T-cell (primary cell): Measurements from ENCODE around the gene SHC2. TPM values are rescaled to one million over a fixed set of nuclear protein-coding genes. Genes with fewer than 3 reads are reported as not detected.

Experiments used
- ATAC-seq, 4 experiments: fragments of 200-7000 bp in 3 of 4; fragments of 150-1000 bp in 1 of 4; cut with Tn5 transposase; replicated peaks in 1 of 4; 1 replicate in 3 of 4; 2 replicates in 1 of 4; pipeline ENCODE4 v1.10.0; 2021; ENCODE audit warnings: moderate library complexity in 3 of 4, mild to moderate bottlenecking in 2 of 4, moderate number of reproducible peaks in 1 of 4
- CTCF ChIA-PET, 2 donors: fragments of 300-600 bp; sonication (Branson Sonifier 250); formaldehyde crosslinking; loops; one replicate each; lab custom pipeline; 2022; ENCODE audit warnings: antibody characterized with exemption in 2 of 2; lab: Charles Lee
- POLR2A ChIA-PET, 2 donors: fragments of 300-600 bp; sonication (Branson Sonifier 250); formaldehyde crosslinking; loops; one replicate each; lab custom pipeline; 2022; ENCODE audit warnings: antibody characterized with exemption in 2 of 2; lab: Charles Lee
- DNase-seq, 35 experiments: peaks; one replicate each; pipeline versions ENCODE4 v3.0.0 to v3.0.0-alpha.2; 2013 to 2023
- H3K27ac ChIP-seq: one replicate; pipeline ENCODE4 v1.5.1; 2013; ENCODE audit warnings: low read length
- H3K27me3 ChIP-seq, 2 experiments: replicated peaks in 1 of 2; 1 replicate in 1 of 2; 2 replicates in 1 of 2; pipeline versions ENCODE4 v1.6.1 to v1.7.0; 2013; ENCODE audit warnings: low read length in 1 of 2, mixed read lengths in 1 of 2; ENCODE audit not compliant: control insufficient read depth in 2 of 2, insufficient read depth in 2 of 2; ENCODE audit errors: extremely low read depth in 1 of 2
- H3K36me3 ChIP-seq, 2 donors: 1 replicate in 1 of 2; 2 replicates in 1 of 2; pipeline versions ENCODE4 v1.6.1 to v1.7.0; 2013; ENCODE audit warnings: low read length in 1 of 2; ENCODE audit not compliant: control insufficient read depth in 2 of 2, insufficient read depth in 1 of 2; ENCODE audit errors: extremely low read depth in 1 of 2
- H3K4me1 ChIP-seq, 2 experiments: 1 replicate in 1 of 2; 2 replicates in 1 of 2; pipeline versions ENCODE4 v1.6.1 to v1.7.0; 2013; ENCODE audit warnings: low read length in 2 of 2, mixed read lengths in 1 of 2; ENCODE audit not compliant: insufficient read depth in 2 of 2, control insufficient read depth in 1 of 2; ENCODE audit errors: extremely low read depth in 1 of 2
- H3K4me3 ChIP-seq, 2 donors: 1 replicate in 1 of 2; 2 replicates in 1 of 2; pipeline versions ENCODE4 v1.5.1 to v1.7.0; 2013; ENCODE audit warnings: mild to moderate bottlenecking in 2 of 2, low read length in 1 of 2, moderate library complexity in 1 of 2; ENCODE audit not compliant: control insufficient read depth in 1 of 2; ENCODE audit errors: extremely low read depth in 1 of 2
- H3K9me3 ChIP-seq: 2 replicates; pipeline ENCODE4 v1.7.0; 2013
- H3K27ac Mint-ChIP-seq, 2 donors: one replicate each; pipeline ENCODE4 v1.8.0; 2020 to 2021; ENCODE audit warnings: mild to moderate bottlenecking in 2 of 2, mixed read lengths in 2 of 2
- H3K27me3 Mint-ChIP-seq, 2 donors: one replicate each; pipeline ENCODE4 v1.8.0; 2021 to 2022; ENCODE audit warnings: mixed read lengths in 2 of 2
- H3K36me3 Mint-ChIP-seq: one replicate; pipeline ENCODE4 v1.8.0; 2021; ENCODE audit warnings: mixed read lengths
- H3K4me1 Mint-ChIP-seq, 3 donors: one replicate each; pipeline ENCODE4 v1.8.0; 2020 to 2022; ENCODE audit warnings: mixed read lengths in 3 of 3, mild to moderate bottlenecking in 1 of 3
- H3K4me3 Mint-ChIP-seq, 3 donors: one replicate each; pipeline ENCODE4 v1.8.0; 2020 to 2022; ENCODE audit warnings: mild to moderate bottlenecking in 3 of 3, mixed read lengths in 3 of 3, moderate library complexity in 3 of 3
- H3K9me3 Mint-ChIP-seq, 3 donors: one replicate each; pipeline ENCODE4 v1.8.0; 2020 to 2022; ENCODE audit warnings: mixed read lengths in 3 of 3
- WGBS: methylation state at CpG from one replicate; pipeline ENCODE4 v1.1.5; 2013; ENCODE audit warnings: missing lambda C conversion rate; ENCODE audit not compliant: insufficient coverage; 5-methylcytosine and 5-hydroxymethylcytosine counted together
- total RNA-seq, 35 experiments: library from RNA in 6 of 35; stranded (reverse) in 6 of 35; fragments of 120-200 nt in 1 of 35; gene quantifications; one replicate each; pipeline versions ENCODE4 v1.2.1 to v1.2.4 and lab custom pipeline; 2013 to 2026

SHC2 gene
- total RNA-seq, 5 donors from 2014 or later (not counting 1 experiment from before 2014, with no cell fraction given): 0.66 to 4.4 (median 3.4) TPM

- DNase-seq (no peak), ATAC-seq (no peak)
- H3K27me3 Mint-ChIP-seq: peaks cover 7 to 34% of the 10 kb centered on the region in 2 donors
- no peak overlapping the region for H3K27ac Mint-ChIP-seq
- Histone ChIP-seq H3K9me3 (no peaks in the 10 kb centered on the region), H3K27ac (no peak overlapping the region), H3K27me3 (peaks cover 0 to 80% of the 10 kb centered on the region in 2 experiments), H3K4me3 (no peak overlapping the region), H3K36me3 (no peaks in the 10 kb centered on the region), H3K4me1 (peaks cover 0 to 24% of the 10 kb centered on the region in 2 experiments)
- POLR2A ChIA-PET: no interaction called here
- H3K36me3 Mint-ChIP-seq: no peaks in the 10 kb centered on the region
- CTCF ChIA-PET: no interaction called here
- peaks cover 6 to 7% (median 6%) of the 10 kb centered on the region in 3 donors for H3K4me1 Mint-ChIP-seq
- WGBS: 45% methylated on average over 27 of the region's 29 CpGs
- H3K4me3 Mint-ChIP-seq: no peak overlapping the region
- no peaks in the 10 kb centered on the region for H3K9me3 Mint-ChIP-seq
Measured at GRCh38 chr19:405121-405965, 55.5 kb downstream of the SHC2 start.

GRCh38 chr19:403221-404027 lies 57.4 kb downstream of the SHC2 start:
- H3K4me1 Mint-ChIP-seq: no peaks in the 10 kb centered on the region
- no peaks in the 10 kb centered on the region for H3K9me3 Mint-ChIP-seq
- POLR2A ChIA-PET: no interaction called here
- H3K27ac Mint-ChIP-seq: peak overlapping the region in 1 of 2 donors; percentile 67
- peaks cover 0 to 68% of the 10 kb centered on the region in 2 experiments for H3K27me3 ChIP-seq
- no peak overlapping the region for H3K4me3 Mint-ChIP-seq
- no peak overlapping the region for H3K27ac ChIP-seq
- peaks cover 7 to 26% of the 10 kb centered on the region in 2 donors for H3K27me3 Mint-ChIP-seq
- no peak overlapping the region for H3K4me3 ChIP-seq
- no peak for DNase-seq
- H3K9me3 ChIP-seq: no peaks in the 10 kb centered on the region
- no peaks in the 10 kb centered on the region for H3K36me3 Mint-ChIP-seq
- ATAC-seq: no peak
- H3K36me3 ChIP-seq: no peaks in the 10 kb centered on the region
- WGBS: 86% methylated on average over 31 of the region's 38 CpGs
- CTCF ChIA-PET: no interaction called here
- H3K4me1 ChIP-seq: peaks cover 0 to 8% of the 10 kb centered on the region in 2 experiments

- ATAC-seq (no peak), DNase-seq (no peak)
- no peaks in the 10 kb centered on the region for H3K9me3 ChIP-seq
- ChIA-PET POLR2A (no interaction called here), CTCF (no interaction called here)
- no peak overlapping the region for H3K27ac ChIP-seq
- H3K27ac Mint-ChIP-seq: no peak overlapping the region
- 90% methylated on average over 11 of the region's 11 CpGs for WGBS
- H3K4me3 ChIP-seq: no peak overlapping the region
- H3K9me3 Mint-ChIP-seq: no peaks in the 10 kb centered on the region
- H3K36me3 Mint-ChIP-seq: no peaks in the 10 kb centered on the region
- H3K4me1 ChIP-seq: peaks cover 0 to 1% of the 10 kb centered on the region in 2 experiments
- H3K27me3 Mint-ChIP-seq: peaks cover 7 to 26% of the 10 kb centered on the region in 2 donors
- no peaks in the 10 kb centered on the region for H3K4me1 Mint-ChIP-seq
- no peak overlapping the region for H3K4me3 Mint-ChIP-seq
- H3K36me3 ChIP-seq: no peaks in the 10 kb centered on the region
- peaks cover 0 to 68% of the 10 kb centered on the region in 2 experiments for H3K27me3 ChIP-seq
Measured at GRCh38 chr19:402786-403185, 58.0 kb downstream of the SHC2 start.

GRCh38 chr19:401866-402511 lies 58.8 kb downstream of the SHC2 start:
- Histone ChIP-seq H3K36me3 (no peaks in the 10 kb centered on the region), H3K4me3 (no peak overlapping the region), H3K27me3 (peaks cover 0 to 65% of the 10 kb centered on the region in 2 experiments), H3K27ac (no peak overlapping the region), H3K4me1 (no peaks in the 10 kb centered on the region), H3K9me3 (no peaks in the 10 kb centered on the region)
- no peak for ATAC-seq
- Mint-ChIP-seq H3K36me3 (no peaks in the 10 kb centered on the region), H3K9me3 (no peaks in the 10 kb centered on the region), H3K27me3 (peaks cover 7 to 26% of the 10 kb centered on the region in 2 donors), H3K27ac (no peak overlapping the region), H3K4me3 (no peak overlapping the region), H3K4me1 (no peaks in the 10 kb centered on the region)
- 68% methylated on average over 14 of the region's 38 CpGs for WGBS
- DNase-seq: no peak
- POLR2A ChIA-PET: no interaction called here
- CTCF ChIA-PET: no interaction called here

GRCh38 chr19:400976-401865 lies 59.6 kb downstream of the SHC2 start:
- ChIA-PET POLR2A (no interaction called here), CTCF (no interaction called here)
- DNase-seq: no peak
- H3K4me3 Mint-ChIP-seq: no peak overlapping the region
- no peak overlapping the region for H3K27ac Mint-ChIP-seq
- H3K9me3 Mint-ChIP-seq: no peaks in the 10 kb centered on the region
- peaks cover 0 to 57% of the 10 kb centered on the region in 2 experiments for H3K27me3 ChIP-seq
- no peaks in the 10 kb centered on the region for H3K9me3 ChIP-seq
- H3K27ac ChIP-seq: no peak overlapping the region
- H3K36me3 ChIP-seq: no peaks in the 10 kb centered on the region
- H3K36me3 Mint-ChIP-seq: no peaks in the 10 kb centered on the region
- no peaks in the 10 kb centered on the region for H3K4me1 Mint-ChIP-seq
- no peak for ATAC-seq
- no peak overlapping the region for H3K4me3 ChIP-seq
- WGBS: 86% methylated on average over 36 of the region's 43 CpGs
- H3K4me1 ChIP-seq: no peaks in the 10 kb centered on the region
- H3K27me3 Mint-ChIP-seq: peaks cover 7 to 23% of the 10 kb centered on the region in 2 donors
